ENCODE measurements around the gene NELFA. TPM values are rescaled to one million over a fixed set of nuclear protein-coding genes. Genes with fewer than 3 reads are reported as not detected.

The NELFA gene
- total and polyA plus RNA-seq, 12 donors: 8.8 to 19.7 (median 11.1) TPM

DNA sequence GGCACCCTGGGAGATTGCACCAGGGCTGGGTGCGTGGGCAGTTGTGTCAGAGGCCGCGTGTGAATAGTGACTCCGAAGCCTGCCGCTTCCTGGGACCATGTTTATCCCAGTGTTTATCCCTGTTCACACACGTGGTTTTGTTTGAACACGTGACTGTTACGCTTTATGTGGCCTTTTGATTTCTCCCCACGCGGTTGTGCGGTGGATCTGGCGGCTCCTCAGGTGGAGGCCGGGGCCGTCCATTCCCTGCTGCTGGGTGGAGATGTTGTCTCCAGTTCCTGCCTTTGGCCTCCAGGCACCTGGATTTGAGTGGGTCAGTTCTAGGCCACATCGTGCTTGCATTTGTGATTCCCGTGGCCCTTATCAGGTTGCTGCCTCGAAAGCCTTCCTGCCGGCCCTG, 35.1 kb downstream of the NELFA start:
- 88 to 92% methylated on average over 18 of the region's 18 CpGs for WGBS, 2 donors

GRCh38 chr4:1973218-1973617, 35.6 kb downstream of the NELFA start:
- TF ChIP-seq CTCF (IDR thresholded peaks at IDR 0.05): no peak
- H3K27ac ChIP-seq: no peak overlapping the region
- H3K9me3 ChIP-seq: no peaks in the 10 kb centered on the region
- H3K36me3 ChIP-seq: peaks cover 0 to 100% (median 31%) of the 10 kb centered on the region in 9 donors
- intact Hi-C loops (cut with DNase I): no loop called here
- no peak for DNase-seq
- H3K27me3 ChIP-seq: no peaks in the 10 kb centered on the region
- 93 to 95% methylated on average over 12 of the region's 12 CpGs for WGBS, 2 donors
- peak in 1 of 8 donors; percentile 26 for ATAC-seq
- no peaks in the 10 kb centered on the region for H3K4me1 ChIP-seq
- no peak overlapping the region for H3K4me3 ChIP-seq

More for the DNA sequence above, 35.1 kb downstream of the NELFA start:
- intact Hi-C loops (cut with DNase I): no loop called here
- TF ChIP-seq CTCF (IDR thresholded peaks at IDR 0.05): no peak
- H3K9me3 ChIP-seq: no peaks in the 10 kb centered on the region
- H3K4me1 ChIP-seq: no peaks in the 10 kb centered on the region
- DNase-seq (no peak), ATAC-seq (no peak)
- H3K27ac ChIP-seq: no peak overlapping the region
- no peaks in the 10 kb centered on the region for H3K27me3 ChIP-seq
- no peak overlapping the region for H3K4me3 ChIP-seq
- H3K36me3 ChIP-seq: peaks cover 0 to 100% (median 34%) of the 10 kb centered on the region in 9 donors

DNA sequence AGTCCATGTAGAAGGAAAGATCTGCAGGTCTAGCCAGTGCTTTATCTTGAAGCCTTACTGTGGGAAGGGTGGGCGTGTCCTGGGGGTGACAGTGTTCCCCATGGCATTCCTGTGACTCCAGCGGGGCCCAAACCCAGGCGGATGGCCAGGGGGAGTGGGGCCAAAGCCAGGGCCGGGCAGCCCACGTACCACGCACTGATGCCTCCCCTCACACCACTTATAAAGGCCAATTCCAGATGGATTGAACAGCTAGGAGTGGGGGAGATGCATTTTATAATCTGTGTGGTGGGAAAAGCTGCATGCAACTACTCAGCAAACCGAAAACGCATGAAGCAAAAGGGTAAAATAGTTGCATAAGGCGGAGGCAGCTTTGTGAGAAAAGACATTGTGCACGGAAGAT, 36.4 kb downstream of the NELFA start:
- TF ChIP-seq CTCF (IDR thresholded peaks at IDR 0.05): no peak
- peaks cover 0 to 99% (median 28%) of the 10 kb centered on the region in 9 donors for H3K36me3 ChIP-seq
- ATAC-seq (no peak), DNase-seq (no peak)
- H3K27me3 ChIP-seq: no peaks in the 10 kb centered on the region
- H3K27ac ChIP-seq: no peak overlapping the region
- no peak overlapping the region for H3K4me3 ChIP-seq
- 94 to 95% methylated on average over 10 of the region's 10 CpGs for WGBS, 2 donors
- no peaks in the 10 kb centered on the region for H3K9me3 ChIP-seq
- no peaks in the 10 kb centered on the region for H3K4me1 ChIP-seq
- intact Hi-C loops (cut with DNase I): no loop called here

DNA sequence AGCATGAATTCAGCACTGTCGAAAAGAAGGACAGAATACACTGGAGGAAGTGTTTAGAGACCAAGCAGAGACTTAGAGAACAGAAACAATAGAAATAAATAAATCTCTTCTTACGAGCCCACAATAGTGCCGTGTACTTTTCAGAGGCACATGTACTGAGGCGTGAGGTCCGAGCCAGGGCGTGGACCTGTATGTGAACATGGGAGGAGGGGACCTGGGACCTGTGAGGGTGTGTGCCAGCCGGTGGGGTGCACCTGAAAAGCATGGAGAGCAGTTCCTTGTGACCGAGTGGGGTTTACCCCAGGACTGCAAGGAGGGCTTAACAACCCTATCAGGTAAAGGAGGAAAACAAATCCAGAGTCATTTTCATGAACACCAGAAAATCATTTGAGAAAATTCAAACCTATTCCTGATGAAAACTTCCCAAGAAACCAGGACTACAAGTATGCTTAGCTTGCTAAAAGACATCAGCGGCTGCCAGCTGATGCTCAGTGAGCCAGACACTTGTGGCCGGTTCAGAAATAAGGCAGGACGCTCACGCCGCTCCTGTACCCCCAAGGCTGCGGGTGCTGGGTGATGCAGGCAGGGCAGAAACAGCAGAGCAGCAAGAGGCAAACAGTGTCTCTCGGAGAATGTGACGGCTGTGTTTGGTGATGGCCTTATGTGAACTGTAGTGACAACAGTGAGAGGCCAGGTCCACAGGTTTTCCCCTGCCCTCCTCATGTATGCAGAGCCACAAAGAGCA, 37.1 kb downstream of the NELFA start:
- no peaks in the 10 kb centered on the region for H3K27me3 ChIP-seq
- no peaks in the 10 kb centered on the region for H3K9me3 ChIP-seq
- no peak for ATAC-seq
- DNase-seq: no peak
- H3K36me3 ChIP-seq: peaks cover 0 to 96% (median 24%) of the 10 kb centered on the region in 9 donors
- H3K27ac ChIP-seq: no peak overlapping the region
- WGBS, 2 donors: 94 to 96% methylated on average over 16 of the region's 16 CpGs
- no peak for TF ChIP-seq CTCF (IDR thresholded peaks at IDR 0.05)
- intact Hi-C loops (cut with DNase I): no loop called here
- H3K4me1 ChIP-seq: no peaks in the 10 kb centered on the region
- no peak overlapping the region for H3K4me3 ChIP-seq
